HK-2 (cell line): Measurements from ENCODE around the gene IKZF4.

Experiments used
- DNase-seq: peaks from one replicate; pipeline ENCODE4 v3.0.0-alpha.2; 2018; ENCODE audit not compliant: unreplicated experiment

The IKZF4 gene

DNA sequence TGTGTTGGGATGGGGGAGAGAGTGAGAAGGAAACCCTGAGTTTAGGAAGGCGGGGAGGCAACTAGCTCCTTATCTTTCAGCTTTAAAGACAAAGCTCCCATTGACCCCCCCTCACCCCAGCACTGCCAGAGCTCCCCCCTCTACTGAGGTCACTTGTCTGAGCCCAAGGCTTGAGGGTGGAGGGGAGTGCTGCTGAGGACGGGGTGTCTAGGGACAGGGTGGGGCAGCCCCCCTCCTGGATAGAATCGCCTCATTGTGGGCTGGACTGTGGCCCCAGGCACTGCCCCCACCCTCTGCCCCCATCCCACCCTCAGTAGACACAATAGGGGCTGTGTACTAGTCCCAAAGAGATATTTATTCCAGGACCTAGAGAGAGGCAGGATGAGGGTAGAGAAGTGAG lies 62.1 kb downstream of the IKZF4 start:
- no peak for DNase-seq

DNA sequence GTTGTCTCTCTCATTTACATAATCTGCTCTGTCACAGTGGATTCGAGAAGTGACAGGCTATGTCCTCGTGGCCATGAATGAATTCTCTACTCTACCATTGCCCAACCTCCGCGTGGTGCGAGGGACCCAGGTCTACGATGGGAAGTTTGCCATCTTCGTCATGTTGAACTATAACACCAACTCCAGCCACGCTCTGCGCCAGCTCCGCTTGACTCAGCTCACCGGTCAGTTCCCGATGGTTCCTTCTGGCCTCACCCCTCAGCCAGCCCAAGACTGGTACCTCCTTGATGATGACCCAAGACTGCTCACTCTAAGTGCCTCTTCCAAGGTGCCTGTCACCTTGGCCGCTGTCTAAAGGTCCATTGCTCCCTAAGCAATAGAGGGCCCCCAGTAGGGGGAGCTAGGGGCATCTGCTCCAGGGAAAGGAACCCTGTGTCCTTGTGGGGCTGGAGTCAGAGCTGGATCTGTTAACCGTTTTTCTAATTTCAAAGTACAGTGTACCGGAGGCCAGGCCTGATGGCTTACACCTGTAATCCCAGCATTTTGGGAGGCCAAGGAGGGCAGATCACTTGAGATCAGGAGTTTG lies 64.2 kb downstream of the IKZF4 start:
- DNase-seq = no peak

DNA sequence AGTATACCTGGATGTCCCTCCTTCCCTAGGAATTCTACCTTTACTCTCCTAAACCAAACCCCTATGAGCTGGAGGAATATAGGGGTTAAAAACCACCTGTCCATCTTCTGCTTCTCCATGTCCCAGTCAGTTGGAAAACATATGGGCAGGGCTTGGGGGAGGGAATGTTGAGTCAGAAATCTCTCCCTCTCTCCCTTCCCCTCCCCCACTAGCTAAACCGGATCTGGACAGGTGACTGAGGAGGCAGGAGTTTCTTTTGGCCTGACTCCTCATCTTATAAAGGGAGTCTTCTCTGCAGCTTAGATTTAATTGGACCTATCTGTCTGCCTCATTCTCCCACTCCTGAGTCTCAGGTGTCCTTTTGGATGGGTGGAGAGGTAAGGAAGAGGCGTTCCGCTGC lies 65.3 kb downstream of the IKZF4 start:
- no peak for DNase-seq

DNA sequence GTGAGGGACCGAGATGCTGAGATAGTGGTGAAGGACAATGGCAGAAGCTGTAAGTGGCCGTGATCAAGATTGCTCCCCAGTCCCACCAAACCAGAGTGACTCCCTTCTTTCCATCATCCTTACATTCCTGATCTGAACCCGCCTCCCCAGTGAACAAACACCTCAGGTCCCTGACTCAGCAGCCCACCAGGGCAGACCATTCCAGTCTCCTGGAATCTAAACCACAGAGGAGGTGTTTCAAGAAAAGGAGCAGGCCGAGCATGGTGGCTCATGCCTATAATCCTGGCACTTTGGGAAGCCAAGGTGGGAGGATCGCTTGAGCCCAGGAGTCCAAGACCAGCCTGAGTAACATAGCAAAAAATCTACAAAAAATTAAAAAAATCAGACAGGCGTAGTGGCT lies 65.8 kb downstream of the IKZF4 start:
- no peak for DNase-seq

DNA sequence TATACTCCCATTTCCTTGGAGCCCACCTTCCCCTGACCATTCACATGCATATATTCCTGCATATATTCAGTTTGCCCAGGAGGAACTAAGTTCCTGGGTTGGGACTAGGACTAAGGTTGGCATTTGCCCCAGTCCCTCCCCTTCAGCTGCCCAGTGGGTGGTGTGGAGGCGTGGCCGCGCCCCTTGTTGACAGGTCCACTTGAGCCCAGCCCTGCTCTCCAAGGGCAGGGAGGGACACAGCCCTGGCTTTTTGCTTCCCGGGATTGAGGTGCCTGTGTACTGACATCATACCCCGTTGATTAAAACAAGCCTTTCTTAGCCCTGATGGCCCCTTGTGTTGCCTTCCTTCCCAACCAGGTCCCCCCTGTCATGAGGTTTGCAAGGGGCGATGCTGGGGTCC lies 66.4 kb downstream of the IKZF4 start:
- DNase-seq = no peak
